HepG2 (cell line): ENCODE results near the gene HEXIM1. TPM values are rescaled to one million over a fixed set of nuclear protein-coding genes. Genes with fewer than 3 reads are reported as not detected.

Experiments
- CBX2 ChIP-seq, 2 experiments: fragments of 200-600 bp in 1 of 2; sonication (generic); formaldehyde crosslinking in 1 of 2; IDR thresholded peaks; 2 replicates each; pipeline versions ENCODE4 v1.7.0 to v1.8.1; 2018 to 2022; ENCODE audit warnings: low read depth in 2 of 2, low read length in 1 of 2, mild to moderate bottlenecking in 1 of 2, missing genetic modification reagents in 1 of 2
- CENPX ChIP-seq: sonication (generic); formaldehyde crosslinking; IDR thresholded peaks from 2 replicates; pipeline ENCODE4 v1.9.0; 2021; ENCODE audit warnings: mild to moderate bottlenecking, missing genetic modification reagents, moderate library complexity
- CHD4 ChIP-seq: fragments of 200-600 bp; sonication (generic); IDR thresholded peaks from 2 replicates; pipeline ENCODE4 v1.7.0; 2017; ENCODE audit warnings: mild to moderate bottlenecking, low read length, borderline replicate concordance
- HES4 ChIP-seq: sonication (generic); formaldehyde crosslinking; IDR thresholded peaks from 2 replicates; pipeline ENCODE4 v1.9.0; 2021; ENCODE audit warnings: mild to moderate bottlenecking, missing genetic modification reagents, borderline replicate concordance
- KLF13 ChIP-seq: sonication (generic); formaldehyde crosslinking; IDR thresholded peaks from 2 replicates; pipeline ENCODE4 v1.4.0; 2020; ENCODE audit warnings: mild to moderate bottlenecking, missing genetic modification reagents
- SOX6 ChIP-seq, 2 experiments: fragments of 450-650 bp in 1 of 2; sonication (generic) in 1 of 2; formaldehyde crosslinking in 1 of 2; IDR thresholded peaks; 2 replicates each; pipeline versions ENCODE4 v1.4.0 to v1.6.1; 2017 to 2020; ENCODE audit warnings: antibody characterized with exemption in 1 of 2, mild to moderate bottlenecking in 1 of 2, missing genetic modification reagents in 1 of 2
- ZFP36 ChIP-seq: fragments of 150-350 bp; IDR thresholded peaks from 2 replicates; pipeline ENCODE4 v1.6.1; 2018; ENCODE audit warnings: borderline replicate concordance, low read length, low read depth; ENCODE audit not compliant: partially characterized antibody
- ZFP41 ChIP-seq: sonication (generic); formaldehyde crosslinking; IDR thresholded peaks from 2 replicates; pipeline ENCODE4 v1.4.0; 2020; ENCODE audit warnings: mild to moderate bottlenecking, missing genetic modification reagents, borderline replicate concordance
- ZNF292 ChIP-seq: sonication (generic); formaldehyde crosslinking; IDR thresholded peaks from 2 replicates; pipeline ENCODE4 v1.8.1; 2022; ENCODE audit warnings: mild to moderate bottlenecking, low read depth, missing genetic modification reagents, borderline replicate concordance
- ZNF768 ChIP-seq: sonication (generic); formaldehyde crosslinking; IDR thresholded peaks from 2 replicates; pipeline ENCODE4 v1.4.0; 2020; ENCODE audit warnings: missing genetic modification reagents
- polyA plus RNA-seq, 8 experiments: library from polyadenylated mRNA; depleted of rRNA in 3 of 8; stranded (reverse) in 7 of 8; unstranded in 1 of 8; fragments of >200 nt; fragmentation: Illumina TruSeq in 4 of 8; extraction: Trizol in 4 of 8; gene quantifications; 2 replicates each; pipeline versions ENCODE4 v1.2.1 to v1.2.3, GENCODE V29; 2011 to 2016; ENCODE audit warnings: low read depth in 4 of 8, missing spikeins in 1 of 8, mixed read lengths in 1 of 8; ENCODE audit not compliant: insufficient read depth in 1 of 8
- total RNA-seq, 5 experiments: library from RNA; depleted of rRNA; stranded (reverse); fragments of >200 nt; fragmentation: Illumina TruSeq; extraction: Trizol; gene quantifications; 2 replicates each; pipeline ENCODE4 v1.2.3, GENCODE V29; 2016; ENCODE audit warnings: low read depth in 1 of 5
- TF ChIP-seq, protein P1 (sequence below): sonication (generic); formaldehyde crosslinking; IDR thresholded peaks from 2 replicates; pipeline ENCODE4 v1.5.1; 2020; ENCODE audit warnings: missing genetic modification reagents, mild to moderate bottlenecking, borderline replicate concordance
- TF ChIP-seq, protein P2 (sequence below): sonication (generic); formaldehyde crosslinking; IDR thresholded peaks from 2 replicates; pipeline ENCODE4 v1.4.0; 2020; ENCODE audit warnings: missing genetic modification reagents
- TF ChIP-seq, protein P3 (sequence below): sonication (generic); formaldehyde crosslinking; IDR thresholded peaks from 2 replicates; pipeline ENCODE4 v1.4.0; 2020; ENCODE audit warnings: missing genetic modification reagents, mild to moderate bottlenecking, borderline replicate concordance
- TF ChIP-seq, protein P4 (sequence below): sonication (generic); formaldehyde crosslinking; IDR thresholded peaks from 2 replicates; pipeline ENCODE4 v1.4.0; 2020; ENCODE audit warnings: missing genetic modification reagents

Gene HEXIM1
- total and polyA plus RNA-seq, 2 of the 13 experiments (the other 11 are each of a cell fraction or from before 2014, with no cell fraction given), result 10.5 to 16.6 TPM

DNA sequence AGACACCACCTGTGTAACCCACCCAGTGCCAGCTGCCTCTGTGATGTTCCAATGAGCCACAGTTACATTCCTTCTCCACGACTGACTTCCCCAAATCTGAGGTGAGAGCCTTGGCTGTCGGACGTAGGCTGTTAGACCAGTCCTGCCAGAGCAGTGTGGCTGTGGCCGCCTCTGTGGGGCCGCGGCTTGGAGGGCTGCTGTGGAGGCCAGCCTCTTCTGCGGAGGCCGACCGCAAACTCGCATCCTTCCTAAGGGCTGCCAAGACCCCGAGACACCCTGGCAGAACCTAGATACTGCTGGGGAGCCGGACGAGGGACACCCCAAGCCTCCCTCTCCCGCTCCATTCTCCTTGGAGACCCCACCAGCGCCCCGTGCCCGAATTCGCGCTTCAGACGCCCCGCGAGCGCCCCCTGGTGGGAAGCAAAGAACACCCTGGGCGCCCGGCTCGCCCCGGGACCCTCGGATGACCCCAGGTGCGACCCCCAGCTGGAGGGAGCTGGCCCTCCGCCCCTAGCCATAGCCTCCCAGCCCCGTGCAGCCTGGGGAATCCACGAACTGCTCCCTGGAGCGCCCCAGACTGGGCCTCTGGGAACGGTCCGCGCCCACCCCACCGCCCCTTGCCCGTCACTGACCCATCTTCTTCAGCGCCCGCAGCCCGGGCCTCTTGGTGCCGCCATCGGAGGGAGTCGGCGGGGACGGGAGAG, 16.5 kb upstream of the HEXIM1 start (continued):
- TF ChIP-seq, protein P1, sequence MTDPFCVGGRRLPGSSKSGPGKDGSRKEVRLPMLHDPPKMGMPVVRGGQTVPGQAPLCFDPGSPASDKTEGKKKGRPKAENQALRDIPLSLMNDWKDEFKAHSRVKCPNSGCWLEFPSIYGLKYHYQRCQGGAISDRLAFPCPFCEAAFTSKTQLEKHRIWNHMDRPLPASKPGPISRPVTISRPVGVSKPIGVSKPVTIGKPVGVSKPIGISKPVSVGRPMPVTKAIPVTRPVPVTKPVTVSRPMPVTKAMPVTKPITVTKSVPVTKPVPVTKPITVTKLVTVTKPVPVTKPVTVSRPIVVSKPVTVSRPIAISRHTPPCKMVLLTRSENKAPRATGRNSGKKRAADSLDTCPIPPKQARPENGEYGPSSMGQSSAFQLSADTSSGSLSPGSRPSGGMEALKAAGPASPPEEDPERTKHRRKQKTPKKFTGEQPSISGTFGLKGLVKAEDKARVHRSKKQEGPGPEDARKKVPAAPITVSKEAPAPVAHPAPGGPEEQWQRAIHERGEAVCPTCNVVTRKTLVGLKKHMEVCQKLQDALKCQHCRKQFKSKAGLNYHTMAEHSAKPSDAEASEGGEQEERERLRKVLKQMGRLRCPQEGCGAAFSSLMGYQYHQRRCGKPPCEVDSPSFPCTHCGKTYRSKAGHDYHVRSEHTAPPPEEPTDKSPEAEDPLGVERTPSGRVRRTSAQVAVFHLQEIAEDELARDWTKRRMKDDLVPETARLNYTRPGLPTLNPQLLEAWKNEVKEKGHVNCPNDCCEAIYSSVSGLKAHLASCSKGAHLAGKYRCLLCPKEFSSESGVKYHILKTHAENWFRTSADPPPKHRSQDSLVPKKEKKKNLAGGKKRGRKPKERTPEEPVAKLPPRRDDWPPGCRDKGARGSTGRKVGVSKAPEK, result peak; percentile 63; the same call in 1 of the 2 replicates
- TF ChIP-seq, protein P2, sequence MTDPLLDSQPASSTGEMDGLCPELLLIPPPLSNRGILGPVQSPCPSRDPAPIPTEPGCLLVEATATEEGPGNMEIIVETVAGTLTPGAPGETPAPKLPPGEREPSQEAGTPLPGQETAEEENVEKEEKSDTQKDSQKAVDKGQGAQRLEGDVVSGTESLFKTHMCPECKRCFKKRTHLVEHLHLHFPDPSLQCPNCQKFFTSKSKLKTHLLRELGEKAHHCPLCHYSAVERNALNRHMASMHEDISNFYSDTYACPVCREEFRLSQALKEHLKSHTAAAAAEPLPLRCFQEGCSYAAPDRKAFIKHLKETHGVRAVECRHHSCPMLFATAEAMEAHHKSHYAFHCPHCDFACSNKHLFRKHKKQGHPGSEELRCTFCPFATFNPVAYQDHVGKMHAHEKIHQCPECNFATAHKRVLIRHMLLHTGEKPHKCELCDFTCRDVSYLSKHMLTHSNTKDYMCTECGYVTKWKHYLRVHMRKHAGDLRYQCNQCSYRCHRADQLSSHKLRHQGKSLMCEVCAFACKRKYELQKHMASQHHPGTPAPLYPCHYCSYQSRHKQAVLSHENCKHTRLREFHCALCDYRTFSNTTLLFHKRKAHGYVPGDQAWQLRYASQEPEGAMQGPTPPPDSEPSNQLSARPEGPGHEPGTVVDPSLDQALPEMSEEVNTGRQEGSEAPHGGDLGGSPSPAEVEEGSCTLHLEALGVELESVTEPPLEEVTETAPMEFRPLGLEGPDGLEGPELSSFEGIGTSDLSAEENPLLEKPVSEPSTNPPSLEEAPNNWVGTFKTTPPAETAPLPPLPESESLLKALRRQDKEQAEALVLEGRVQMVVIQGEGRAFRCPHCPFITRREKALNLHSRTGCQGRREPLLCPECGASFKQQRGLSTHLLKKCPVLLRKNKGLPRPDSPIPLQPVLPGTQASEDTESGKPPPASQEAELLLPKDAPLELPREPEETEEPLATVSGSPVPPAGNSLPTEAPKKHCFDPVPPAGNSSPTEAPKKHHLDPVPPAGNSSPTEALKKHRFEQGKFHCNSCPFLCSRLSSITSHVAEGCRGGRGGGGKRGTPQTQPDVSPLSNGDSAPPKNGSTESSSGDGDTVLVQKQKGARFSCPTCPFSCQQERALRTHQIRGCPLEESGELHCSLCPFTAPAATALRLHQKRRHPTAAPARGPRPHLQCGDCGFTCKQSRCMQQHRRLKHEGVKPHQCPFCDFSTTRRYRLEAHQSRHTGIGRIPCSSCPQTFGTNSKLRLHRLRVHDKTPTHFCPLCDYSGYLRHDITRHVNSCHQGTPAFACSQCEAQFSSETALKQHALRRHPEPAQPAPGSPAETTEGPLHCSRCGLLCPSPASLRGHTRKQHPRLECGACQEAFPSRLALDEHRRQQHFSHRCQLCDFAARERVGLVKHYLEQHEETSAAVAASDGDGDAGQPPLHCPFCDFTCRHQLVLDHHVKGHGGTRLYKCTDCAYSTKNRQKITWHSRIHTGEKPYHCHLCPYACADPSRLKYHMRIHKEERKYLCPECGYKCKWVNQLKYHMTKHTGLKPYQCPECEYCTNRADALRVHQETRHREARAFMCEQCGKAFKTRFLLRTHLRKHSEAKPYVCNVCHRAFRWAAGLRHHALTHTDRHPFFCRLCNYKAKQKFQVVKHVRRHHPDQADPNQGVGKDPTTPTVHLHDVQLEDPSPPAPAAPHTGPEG, result no peak; the same call in 1 of the 2 replicates
- peak; percentile 66; the same call in 1 of the 2 replicates for TF ChIP-seq ZNF768 (CRISPR knock-in tag)
- TF ChIP-seq CBX2 (IDR thresholded peaks at IDR 0.05; ENCODE audit: low read depth, low read length), result no peak
- no peak for TF ChIP-seq CBX2 (CRISPR knock-in tag; IDR thresholded peaks at IDR 0.05; ENCODE audit: low read depth)
- TF ChIP-seq SOX6 (IDR thresholded peaks at IDR 0.05), result no peak
- no peak; the same call in 1 of the 2 replicates for TF ChIP-seq SOX6 (CRISPR knock-in tag; IDR thresholded peaks at IDR 0.05)
- TF ChIP-seq, protein P3, sequence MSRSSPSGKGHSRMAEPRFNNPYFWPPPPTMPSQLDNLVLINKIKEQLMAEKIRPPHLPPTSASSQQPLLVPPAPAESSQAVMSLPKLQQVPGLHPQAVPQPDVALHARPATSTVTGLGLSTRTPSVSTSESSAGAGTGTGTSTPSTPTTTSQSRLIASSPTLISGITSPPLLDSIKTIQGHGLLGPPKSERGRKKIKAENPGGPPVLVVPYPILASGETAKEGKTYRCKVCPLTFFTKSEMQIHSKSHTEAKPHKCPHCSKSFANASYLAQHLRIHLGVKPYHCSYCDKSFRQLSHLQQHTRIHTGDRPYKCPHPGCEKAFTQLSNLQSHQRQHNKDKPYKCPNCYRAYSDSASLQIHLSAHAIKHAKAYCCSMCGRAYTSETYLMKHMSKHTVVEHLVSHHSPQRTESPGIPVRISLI (CRISPR knock-in tag), result no peak
- TF ChIP-seq CENPX, result no peak
- no peak for TF ChIP-seq ZFP36
- no peak for TF ChIP-seq ZFP41 (CRISPR knock-in tag)
- TF ChIP-seq ZNF292 (CRISPR knock-in tag), result 0 out of 2 replicates have a peak, but pooled peaks have one; percentile 62
- peak; percentile 68; the same call in 1 of the 2 replicates for TF ChIP-seq CHD4
- no peak for TF ChIP-seq HES4
- TF ChIP-seq KLF13 (CRISPR knock-in tag), result 0 out of 2 replicates have a peak, but pooled peaks have one; percentile 11
- TF ChIP-seq, protein P4, sequence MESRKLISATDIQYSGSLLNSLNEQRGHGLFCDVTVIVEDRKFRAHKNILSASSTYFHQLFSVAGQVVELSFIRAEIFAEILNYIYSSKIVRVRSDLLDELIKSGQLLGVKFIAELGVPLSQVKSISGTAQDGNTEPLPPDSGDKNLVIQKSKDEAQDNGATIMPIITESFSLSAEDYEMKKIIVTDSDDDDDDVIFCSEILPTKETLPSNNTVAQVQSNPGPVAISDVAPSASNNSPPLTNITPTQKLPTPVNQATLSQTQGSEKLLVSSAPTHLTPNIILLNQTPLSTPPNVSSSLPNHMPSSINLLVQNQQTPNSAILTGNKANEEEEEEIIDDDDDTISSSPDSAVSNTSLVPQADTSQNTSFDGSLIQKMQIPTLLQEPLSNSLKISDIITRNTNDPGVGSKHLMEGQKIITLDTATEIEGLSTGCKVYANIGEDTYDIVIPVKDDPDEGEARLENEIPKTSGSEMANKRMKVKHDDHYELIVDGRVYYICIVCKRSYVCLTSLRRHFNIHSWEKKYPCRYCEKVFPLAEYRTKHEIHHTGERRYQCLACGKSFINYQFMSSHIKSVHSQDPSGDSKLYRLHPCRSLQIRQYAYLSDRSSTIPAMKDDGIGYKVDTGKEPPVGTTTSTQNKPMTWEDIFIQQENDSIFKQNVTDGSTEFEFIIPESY (CRISPR knock-in tag), result no peak
